Ovary (tissue), 9 donors: ENCODE data around the gene LRP1B. TPM values are rescaled to one million over a fixed set of nuclear protein-coding genes. Genes with fewer than 3 reads are reported as not detected.

Source experiments
- DNase-seq, 5 donors: peaks; one replicate each; pipeline ENCODE4 v3.0.0-alpha.2; 2019 to 2020
- H3K27ac ChIP-seq, 2 donors: fragments of 200-600 bp; one replicate each; pipeline versions ENCODE4 v1.5.1 to v1.8.0; 2019 to 2022
- H3K27me3 ChIP-seq: fragments of 200-600 bp; one replicate; pipeline ENCODE4 v1.8.0; 2022
- H3K36me3 ChIP-seq: fragments of 200-600 bp; sonication (generic); one replicate; pipeline ENCODE4 v1.5.1; 2019
- H3K4me1 ChIP-seq: one replicate; pipeline ENCODE4 v1.8.1; 2013; ENCODE audit warnings: mild to moderate bottlenecking, moderate library complexity; ENCODE audit not compliant: insufficient read depth
- H3K4me3 ChIP-seq: fragments of 200-600 bp; sonication (generic); one replicate; pipeline ENCODE4 v1.5.1; 2017
- H3K9me3 ChIP-seq, 2 donors: fragments of 200-600 bp in 1 of 2; sonication (generic) in 1 of 2; one replicate each; pipeline versions ENCODE4 v1.5.1 to v1.8.1; 2013 to 2019; ENCODE audit warnings: mild to moderate bottlenecking in 1 of 2, moderate library complexity in 1 of 2
- EP300 ChIP-seq: sonication (generic); formaldehyde crosslinking; IDR thresholded peaks from one replicate; pipeline ENCODE4 v1.6.1; 2017; ENCODE audit warnings: antibody characterized with exemption
- POLR2A ChIP-seq: fragments of 450-650 bp; IDR thresholded peaks from one replicate; pipeline ENCODE4 v1.6.1; 2017; ENCODE audit warnings: antibody characterized with exemption, mild to moderate bottlenecking, moderate library complexity
- WGBS, 3 donors: extraction: QIAGEN DNeasy Blood & Tissue Kit in 1 of 3; methylation state at CpG; one replicate each; pipeline versions ENCODE4 v1.1.5 to v1.1.7; 2013 to 2017; 5-methylcytosine and 5-hydroxymethylcytosine counted together
- intact Hi-C, 4 donors: fragments of 100-400 bp; cut with DNase I; formaldehyde crosslinking; loops; one replicate each; pipeline versions ENCODE4 v1.11.0 to v1.15.1; 2022 to 2023
- polyA plus RNA-seq, 2 donors: library from polyadenylated mRNA; stranded (reverse); fragments of 200-250 nt in 1 of 2; fragments of 350-450 nt in 1 of 2; fragmentation: Illumina TruSeq in 1 of 2; extraction: RNeasy Lipid Tissue Mini Kit (QIAGEN cat#74804) in 1 of 2; gene quantifications; one replicate each; pipeline ENCODE4 v1.2.3, GENCODE V29; 2013 to 2014
- total RNA-seq, 7 donors: library from RNA; depleted of rRNA in 2 of 7; stranded (reverse); fragments of >200 nt in 2 of 7; fragmentation: NEBNext Ultra II Directional in 3 of 7; extraction: Animal tissue kit (Norgen Biotek cat#: 25700) in 3 of 7; gene quantifications; one replicate each; pipeline versions ENCODE4 v1.1.0 to v1.2.4, GENCODE V29; 2016 to 2023
- TF ChIP-seq, protein P1 (sequence below), 3 donors: fragments of 450-650 bp in 2 of 3; fragments of 200-600 bp in 1 of 3; IDR thresholded peaks; one replicate each; pipeline versions ENCODE4 v1.5.1 to v1.8.0; 2016 to 2022; ENCODE audit warnings: antibody characterized with exemption in 3 of 3, mild to moderate bottlenecking in 1 of 3
- donor health status: DM: no; HTN: no; CAD: no; lungs with moderate emphysema.
- donor health status: DM: no; HTN: no; CAD: no.
- donor health status: Bipolar disorder and iron deficiency.
- donor health status: DM: yes; HTN: yes; CAD: no.
- donor health status: DM: no; HTN: no; CAD: no.
- donor health status: DM: yes; HTN: yes; CAD: no.

Gene LRP1B
- total and polyA plus RNA-seq, 9 donors, result 0.08 to 2.6 (median 0.37) TPM

DNA sequence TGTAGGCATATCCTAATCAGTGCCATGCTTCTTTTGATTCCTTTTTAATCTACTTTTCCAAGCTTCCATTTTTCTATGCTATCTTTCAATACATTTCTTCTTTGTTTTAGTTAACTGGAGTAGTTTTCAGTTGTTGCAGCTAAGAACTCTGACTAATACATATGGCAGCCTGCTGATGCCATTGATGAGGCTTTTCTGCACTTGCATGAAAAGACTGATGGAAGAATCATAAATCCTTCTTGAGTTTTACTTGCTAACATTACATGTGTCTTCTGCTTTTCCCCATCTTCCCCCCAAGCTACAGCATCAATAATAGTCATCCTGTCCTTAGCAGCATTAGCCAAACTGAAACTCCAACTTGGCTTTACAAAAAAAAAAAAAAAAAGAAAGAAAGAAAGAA, 203.3 kb downstream of the LRP1B start:
- TF ChIP-seq POLR2A (no peak), EP300 (no peak)
- TF ChIP-seq, protein P1, sequence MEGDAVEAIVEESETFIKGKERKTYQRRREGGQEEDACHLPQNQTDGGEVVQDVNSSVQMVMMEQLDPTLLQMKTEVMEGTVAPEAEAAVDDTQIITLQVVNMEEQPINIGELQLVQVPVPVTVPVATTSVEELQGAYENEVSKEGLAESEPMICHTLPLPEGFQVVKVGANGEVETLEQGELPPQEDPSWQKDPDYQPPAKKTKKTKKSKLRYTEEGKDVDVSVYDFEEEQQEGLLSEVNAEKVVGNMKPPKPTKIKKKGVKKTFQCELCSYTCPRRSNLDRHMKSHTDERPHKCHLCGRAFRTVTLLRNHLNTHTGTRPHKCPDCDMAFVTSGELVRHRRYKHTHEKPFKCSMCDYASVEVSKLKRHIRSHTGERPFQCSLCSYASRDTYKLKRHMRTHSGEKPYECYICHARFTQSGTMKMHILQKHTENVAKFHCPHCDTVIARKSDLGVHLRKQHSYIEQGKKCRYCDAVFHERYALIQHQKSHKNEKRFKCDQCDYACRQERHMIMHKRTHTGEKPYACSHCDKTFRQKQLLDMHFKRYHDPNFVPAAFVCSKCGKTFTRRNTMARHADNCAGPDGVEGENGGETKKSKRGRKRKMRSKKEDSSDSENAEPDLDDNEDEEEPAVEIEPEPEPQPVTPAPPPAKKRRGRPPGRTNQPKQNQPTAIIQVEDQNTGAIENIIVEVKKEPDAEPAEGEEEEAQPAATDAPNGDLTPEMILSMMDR (IDR thresholded peaks at IDR 0.05), result no peak
- Histone ChIP-seq H3K4me3 (no peak overlapping the region), H3K27ac (no peak overlapping the region), H3K36me3 (no peaks in the 10 kb centered on the region), H3K9me3 (no peaks in the 10 kb centered on the region), H3K4me1 (no peaks in the 10 kb centered on the region), H3K27me3 (no peaks in the 10 kb centered on the region)
- intact Hi-C loops, result no loop called here
- DNase-seq, result no peak

DNA sequence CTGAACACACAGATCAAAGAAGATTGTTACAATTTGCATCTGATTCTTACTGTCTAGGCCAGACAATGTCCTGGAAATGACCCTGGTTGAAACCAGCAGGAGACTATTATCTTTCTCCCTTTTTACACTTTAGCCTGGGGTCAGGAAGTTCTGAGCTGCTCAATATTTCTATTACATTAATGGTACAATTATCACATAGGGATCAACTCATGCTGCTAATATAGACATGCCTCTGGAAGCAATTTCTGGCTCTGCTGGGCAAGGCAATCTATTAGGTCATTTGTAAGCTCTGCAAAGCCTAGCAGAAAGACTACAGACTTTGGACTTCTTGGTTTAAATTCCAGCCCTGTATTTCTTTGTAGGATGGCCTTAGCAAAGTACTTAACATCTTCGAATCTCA, 205.3 kb downstream of the LRP1B start:
- WGBS, 3 donors, result 78 to 79% (median 79%) methylated on average over 1 of the region's 1 CpG
- TF ChIP-seq, protein P1 (IDR thresholded peaks at IDR 0.05), result no peak
- no peak for TF ChIP-seq EP300
- TF ChIP-seq POLR2A, result no peak
- no peak for DNase-seq
- Histone ChIP-seq H3K4me1 (no peaks in the 10 kb centered on the region), H3K9me3 (no peaks in the 10 kb centered on the region), H3K27ac (no peak overlapping the region), H3K27me3 (no peaks in the 10 kb centered on the region), H3K36me3 (no peaks in the 10 kb centered on the region), H3K4me3 (no peak overlapping the region)
- intact Hi-C loops, result no loop called here

- no peaks in the 10 kb centered on the region for H3K4me1 ChIP-seq
- no peaks in the 10 kb centered on the region for H3K27me3 ChIP-seq
- TF ChIP-seq EP300, result no peak
- TF ChIP-seq POLR2A, result no peak
- TF ChIP-seq, protein P1 (IDR thresholded peaks at IDR 0.05), result no peak
- H3K9me3 ChIP-seq, result no peaks in the 10 kb centered on the region
- DNase-seq, result no peak
- H3K27ac ChIP-seq, result no peak overlapping the region
- no peak overlapping the region for H3K4me3 ChIP-seq
- intact Hi-C loops, result no loop called here
- no peaks in the 10 kb centered on the region for H3K36me3 ChIP-seq
- WGBS, 3 donors, result 75 to 83% (median 76%) methylated on average over 1 of the region's 1 CpG
These were observed 207.2 kb downstream of the LRP1B start for GRCh38 chr2:141923657-141924056.

GRCh38 chr2:141911485-141912066, 219.2 kb downstream of the LRP1B start:
- TF ChIP-seq EP300, result no peak
- no peak for TF ChIP-seq POLR2A
- TF ChIP-seq, protein P1 (IDR thresholded peaks at IDR 0.05), result no peak
- intact Hi-C loops, result no loop called here
- WGBS, 3 donors, result 44 to 51% (median 51%) methylated on average over 2 of the region's 2 CpGs
- DNase-seq, result no peak
- Histone ChIP-seq H3K9me3 (no peaks in the 10 kb centered on the region), H3K27ac (no peak overlapping the region), H3K4me3 (no peak overlapping the region), H3K4me1 (no peaks in the 10 kb centered on the region), H3K27me3 (no peaks in the 10 kb centered on the region), H3K36me3 (no peaks in the 10 kb centered on the region)
